Myocyte (in vitro differentiated cells): ENCODE results near the gene SHROOM3. TPM values are rescaled to one million over a fixed set of nuclear protein-coding genes. Genes with fewer than 3 reads are reported as not detected.
A peak's percentile ranks its signal among the peaks of the same experiment; 100 is the strongest.

Experiments used
- DNase-seq: peaks from one replicate; pipeline ENCODE4 v3.0.0-alpha.2; 2012; ENCODE audit warnings: low read depth
- total RNA-seq: library from RNA; depleted of rRNA; stranded (reverse); fragments of >200 nt; gene quantifications from 2 replicates; pipeline ENCODE4 v1.2.3, GENCODE V29; 2014

SHROOM3 gene
- total RNA-seq, 1 donor from 2014 or later, result 3.5 TPM

GRCh38 chr4:76568262-76568661 lies 133.2 kb downstream of the SHROOM3 start:
- no peak for DNase-seq

- no peak for DNase-seq
Observed at GRCh38 chr4:76569225-76569624, 134.2 kb downstream of the SHROOM3 start.

GRCh38 chr4:76569706-76570105 lies 134.7 kb downstream of the SHROOM3 start:
- DNase-seq, result peak; percentile 75

DNA sequence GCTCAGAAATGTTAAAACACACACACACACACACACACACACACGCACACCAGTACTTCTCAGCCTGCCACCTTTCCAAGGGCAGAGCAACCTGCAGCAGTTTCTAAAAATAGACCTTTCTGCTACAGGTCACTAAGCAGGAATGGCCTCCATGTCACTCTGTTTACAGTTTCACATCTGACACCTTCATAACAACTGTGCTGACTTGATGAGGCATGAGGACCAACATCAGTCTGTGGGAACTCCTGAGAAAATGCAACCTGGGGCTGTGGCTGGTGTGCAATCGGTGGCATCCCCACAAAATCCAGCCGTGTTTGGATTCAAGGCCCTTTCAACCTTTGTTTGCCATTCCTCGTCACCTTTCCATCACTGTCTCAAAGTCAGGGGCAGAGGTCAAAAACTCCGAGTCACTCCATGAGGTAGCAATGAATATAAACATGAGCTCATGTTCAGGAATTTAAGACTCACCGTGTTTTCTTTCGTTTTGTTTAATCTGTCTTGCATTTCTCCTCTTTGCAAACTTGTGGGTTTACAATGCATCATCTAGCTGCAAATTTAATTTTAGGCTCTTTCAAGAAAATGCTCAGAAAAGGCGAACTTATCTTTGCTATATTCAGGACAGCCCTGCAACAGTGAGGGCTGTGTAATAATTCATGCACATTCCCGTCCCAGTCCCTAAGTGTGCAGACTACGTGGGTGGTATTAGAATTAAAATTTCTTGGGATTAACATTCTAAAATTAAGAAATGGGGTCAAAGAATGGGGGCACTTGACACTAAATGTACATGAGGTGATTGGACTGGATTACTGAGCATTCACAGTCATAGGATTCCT lies 135.3 kb downstream of the SHROOM3 start:
- DNase-seq, result peak; percentile 16

- DNase-seq, result no peak
Observed at GRCh38 chr4:76571274-76571673, 136.2 kb downstream of the SHROOM3 start.

DNA sequence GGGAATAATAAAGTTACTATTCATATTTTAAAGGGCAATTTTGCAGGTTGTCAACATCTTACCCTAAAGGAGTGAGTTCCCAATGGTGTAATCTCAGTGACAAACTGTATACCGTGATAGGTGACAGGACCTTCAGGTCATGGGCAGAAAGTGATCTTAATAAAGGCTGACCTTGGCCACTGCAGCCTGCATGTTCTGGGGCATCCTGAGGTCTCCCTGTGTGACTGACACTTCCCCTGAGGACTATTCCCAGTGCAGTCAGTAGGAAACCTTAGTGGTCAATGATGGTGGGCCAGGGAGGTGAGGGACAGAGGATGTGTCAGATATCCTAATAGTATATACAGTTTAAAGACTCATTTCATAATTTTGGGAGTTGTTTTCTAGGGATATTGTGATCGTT lies 137.2 kb downstream of the SHROOM3 start:
- no peak for DNase-seq

DNA sequence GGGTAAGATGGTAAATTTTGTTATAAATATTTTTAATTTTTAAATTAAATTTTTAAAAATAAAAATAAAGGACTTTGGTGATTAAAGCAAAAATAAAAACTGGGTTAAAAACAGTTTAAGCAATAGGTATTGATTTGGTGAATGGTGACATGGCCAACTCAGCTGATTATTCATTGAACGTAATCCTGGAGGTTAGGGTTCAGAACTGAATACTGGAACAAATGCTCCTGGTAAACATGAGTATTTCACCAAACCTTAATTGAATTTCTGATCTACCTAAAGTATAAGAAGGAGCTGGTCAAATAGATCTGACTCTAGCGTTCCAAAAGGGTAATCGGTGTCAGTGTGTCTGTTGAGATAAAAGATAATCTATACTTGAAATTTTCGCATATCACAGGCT lies 141.8 kb downstream of the SHROOM3 start:
- DNase-seq, result no peak

DNA sequence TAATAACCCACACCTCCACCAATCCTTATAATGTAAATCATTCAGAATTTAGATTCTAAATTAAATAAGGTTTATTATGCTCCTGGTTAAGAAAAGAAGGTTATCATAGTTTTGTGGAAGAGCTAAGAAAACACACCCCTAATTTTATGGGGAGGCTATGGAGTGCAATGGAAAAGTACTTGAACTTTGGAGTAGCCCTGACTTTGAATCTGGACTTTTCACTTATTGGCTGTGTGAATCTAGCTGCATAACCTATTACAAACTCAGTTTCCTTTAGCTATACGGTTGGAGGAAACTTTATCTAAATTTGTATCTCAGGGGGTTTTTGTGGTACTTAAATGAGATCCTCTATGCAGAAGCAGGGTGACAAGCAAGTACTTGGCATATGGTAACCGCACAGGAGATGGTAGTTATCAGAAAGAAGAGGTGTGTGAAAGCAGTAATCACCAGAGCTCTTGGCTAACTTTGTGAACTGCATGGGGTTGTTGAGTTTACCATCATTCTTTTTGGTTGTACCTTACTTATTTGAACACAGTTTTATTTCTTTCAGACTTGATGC lies 143.1 kb downstream of the SHROOM3 start:
- DNase-seq, result no peak

GRCh38 chr4:76579596-76580375 lies 144.8 kb downstream of the SHROOM3 start:
- DNase-seq, result no peak

- DNase-seq, result no peak
Observed at GRCh38 chr4:76581077-76581962, 146.3 kb downstream of the SHROOM3 start.

DNA sequence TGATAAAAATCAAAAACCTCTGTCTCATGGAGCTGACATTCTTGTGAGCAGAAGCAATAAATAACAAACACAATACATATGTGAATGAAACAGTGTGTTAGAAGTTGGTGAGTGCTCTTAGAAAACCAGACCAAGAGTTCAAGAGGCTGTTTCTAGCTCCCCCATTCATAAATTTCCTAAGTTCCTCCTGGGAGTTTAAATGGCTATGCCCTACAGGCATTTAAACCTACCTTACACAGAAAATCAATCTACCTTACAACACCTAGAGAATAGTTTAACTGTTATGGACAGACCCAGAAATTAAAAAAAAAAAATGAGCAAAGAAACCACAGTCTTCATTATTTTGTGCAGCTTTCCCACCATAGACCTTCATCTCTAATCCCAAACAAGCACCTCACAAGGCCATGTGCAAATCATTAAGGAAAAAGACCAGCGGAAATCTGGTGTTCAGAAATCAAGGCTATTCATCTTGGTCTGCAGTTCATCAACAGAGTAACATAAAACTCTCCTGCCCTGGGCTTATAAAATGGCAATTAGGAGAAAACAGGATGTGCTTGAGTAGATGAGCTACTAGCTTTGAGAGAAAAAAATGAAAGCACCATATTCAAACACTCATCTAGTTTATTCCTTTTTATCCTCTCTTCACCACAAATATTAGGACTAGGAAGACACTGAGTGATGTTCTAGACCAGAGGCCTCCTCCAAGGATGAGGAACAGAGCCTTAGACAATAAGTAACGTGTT lies 147.2 kb downstream of the SHROOM3 start:
- no peak for DNase-seq

- DNase-seq, result no peak
Observed at GRCh38 chr4:76582817-76583087, 147.7 kb downstream of the SHROOM3 start.

- no peak for DNase-seq
Observed at GRCh38 chr4:76584241-76585152, 149.5 kb downstream of the SHROOM3 start.

- DNase-seq, result no peak
Observed at GRCh38 chr4:76585272-76585671, 150.2 kb downstream of the SHROOM3 start.

DNA sequence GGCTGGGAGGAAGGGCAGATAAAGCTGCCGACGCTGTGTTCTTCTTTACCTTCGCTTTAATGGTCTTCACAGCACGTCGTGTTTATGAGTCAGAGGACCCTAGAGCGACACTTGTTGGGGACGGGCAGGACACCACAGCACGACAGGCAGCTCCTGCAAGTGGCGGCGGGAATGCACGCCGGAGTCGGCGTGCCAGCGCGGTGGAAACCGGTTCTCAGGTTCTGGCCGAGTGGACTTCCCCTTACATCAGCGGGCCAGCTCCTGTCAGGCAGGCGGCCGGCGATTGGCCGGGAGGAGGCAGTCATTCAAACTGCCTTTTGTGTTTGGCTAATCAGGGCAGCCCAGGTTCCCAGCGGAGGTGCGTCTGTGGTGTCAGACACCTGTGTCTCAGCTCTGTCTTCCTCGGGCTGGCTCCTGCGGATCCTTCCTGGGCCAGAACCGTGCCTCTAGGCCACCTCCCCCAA lies 150.9 kb downstream of the SHROOM3 start:
- no peak for DNase-seq

- no peak for DNase-seq
Observed at GRCh38 chr4:76588274-76588673, 153.2 kb downstream of the SHROOM3 start.

- peak; percentile 77 for DNase-seq
Observed at GRCh38 chr4:76589402-76589801, 154.4 kb downstream of the SHROOM3 start.

- peak; percentile 97 for DNase-seq
Observed at GRCh38 chr4:76589872-76590797, 155.1 kb downstream of the SHROOM3 start.
